ENCODE results near the gene TREML4. TPM values are rescaled to one million over a fixed set of nuclear protein-coding genes. Genes with fewer than 3 reads are reported as not detected.

TREML4 gene
- total and polyA plus RNA-seq, 2 donors (not counting 1 experiment from before 2014, with no cell fraction given): 1.7 TPM; not detected in 1

DNA sequence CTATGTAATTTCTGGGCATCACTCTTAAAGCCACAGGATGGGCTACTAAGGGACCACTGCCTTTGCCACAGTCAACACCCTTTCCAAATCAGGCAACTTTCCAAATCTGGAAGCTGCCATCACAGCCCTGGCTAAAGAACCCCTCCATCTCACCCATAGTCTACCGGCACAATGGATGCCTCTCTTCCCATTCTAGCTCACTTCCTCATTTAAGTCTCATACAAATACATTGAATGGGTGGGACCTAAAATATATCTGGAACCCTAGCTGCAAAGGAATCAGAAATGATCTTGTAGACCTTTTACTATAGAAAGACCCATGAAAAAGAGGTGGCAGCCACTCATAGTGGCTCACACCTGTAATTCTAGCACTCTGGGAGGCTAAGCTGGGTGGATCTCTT, 3.3 kb upstream of the TREML4 start:
- Histone ChIP-seq H3K4me3 (ENCODE audit: control extremely low read depth in 1 of 5, extremely low read depth in 1 of 5, insufficient read depth in 1 of 5, low read depth in 2 of 5, low read length in 4 of 5) (no peak overlapping the region), H3K4me2 (replicated peaks; ENCODE audit: low read depth, low read length, poor library complexity, severe bottlenecking) (no peak overlapping the region), H3K79me2 (ENCODE audit: control insufficient read depth, insufficient read depth, low read length) (no peaks in the 10 kb centered on the region), H2AFZ (ENCODE audit: insufficient read depth, low read depth, low read length, poor library complexity, severe bottlenecking) (no peak overlapping the region), H3K36me3 (replicated peaks in 1 of 2; ENCODE audit: control extremely low read depth in 1 of 2, control insufficient read depth in 1 of 2, extremely low read depth in 1 of 2, insufficient read depth in 2 of 2, low read length in 1 of 2) (no peaks in the 10 kb centered on the region), H3K27ac (ENCODE audit: low read length in 2 of 2) (no peak overlapping the region), H3K9ac (ENCODE audit: low read length) (no peak overlapping the region), H3K27me3 (replicated peaks in 1 of 4; ENCODE audit: control extremely low read depth in 1 of 4, control insufficient read depth in 3 of 4, insufficient read depth in 4 of 4, low read length in 3 of 4) (no peaks in the 10 kb centered on the region), H3K4me1 (ENCODE audit: control insufficient read depth in 2 of 2, insufficient read depth in 2 of 2, low read length in 2 of 2) (peaks cover 0 to 18% of the 10 kb centered on the region in 2 donors), H3K9me3 (ENCODE audit: control extremely low read depth in 1 of 3, control insufficient read depth in 2 of 3, insufficient read depth in 1 of 3, low read length in 2 of 3) (no peaks in the 10 kb centered on the region), H4K20me1 (ENCODE audit: control insufficient read depth, insufficient read depth, low read length, poor library complexity, severe bottlenecking) (no peaks in the 10 kb centered on the region)
- intact Hi-C loops (cut with micrococcal nuclease): no loop called here
- H3K4me3 Mint-ChIP-seq: no peak overlapping the region
- H3K27ac Mint-ChIP-seq: no peak overlapping the region
- H3K9me3 Mint-ChIP-seq (ENCODE audit: insufficient read depth): peaks cover 3% of the 10 kb centered on the region
- TF ChIP-seq EZH2 (IDR thresholded peaks at IDR 0.05; ENCODE audit: borderline replicate concordance, insufficient read depth, low read depth, low read length, poor library complexity, severe bottlenecking): no peak
- TF ChIP-seq, protein P1, sequence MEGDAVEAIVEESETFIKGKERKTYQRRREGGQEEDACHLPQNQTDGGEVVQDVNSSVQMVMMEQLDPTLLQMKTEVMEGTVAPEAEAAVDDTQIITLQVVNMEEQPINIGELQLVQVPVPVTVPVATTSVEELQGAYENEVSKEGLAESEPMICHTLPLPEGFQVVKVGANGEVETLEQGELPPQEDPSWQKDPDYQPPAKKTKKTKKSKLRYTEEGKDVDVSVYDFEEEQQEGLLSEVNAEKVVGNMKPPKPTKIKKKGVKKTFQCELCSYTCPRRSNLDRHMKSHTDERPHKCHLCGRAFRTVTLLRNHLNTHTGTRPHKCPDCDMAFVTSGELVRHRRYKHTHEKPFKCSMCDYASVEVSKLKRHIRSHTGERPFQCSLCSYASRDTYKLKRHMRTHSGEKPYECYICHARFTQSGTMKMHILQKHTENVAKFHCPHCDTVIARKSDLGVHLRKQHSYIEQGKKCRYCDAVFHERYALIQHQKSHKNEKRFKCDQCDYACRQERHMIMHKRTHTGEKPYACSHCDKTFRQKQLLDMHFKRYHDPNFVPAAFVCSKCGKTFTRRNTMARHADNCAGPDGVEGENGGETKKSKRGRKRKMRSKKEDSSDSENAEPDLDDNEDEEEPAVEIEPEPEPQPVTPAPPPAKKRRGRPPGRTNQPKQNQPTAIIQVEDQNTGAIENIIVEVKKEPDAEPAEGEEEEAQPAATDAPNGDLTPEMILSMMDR (IDR thresholded peaks at IDR 0.05): no peak
- no peak for ATAC-seq (ENCODE audit: low read depth)
- ChIA-PET POLR2A (no interaction called here), CTCF (interaction anchor here (1.8 kb wide), 1 partner anchor 82 kb away, joined by 5 read pairs; no protein-coding TSS in a partner anchor)
- no peak for DNase-seq
- whole genome bisulfite sequencing (ENCODE audit: insufficient coverage): no CpG with 5 or more reads among the region's 1 CpG
- peaks cover 8% of the 10 kb centered on the region for H3K4me1 Mint-ChIP-seq
- H3K27me3 Mint-ChIP-seq: peaks cover 21% of the 10 kb centered on the region

DNA sequence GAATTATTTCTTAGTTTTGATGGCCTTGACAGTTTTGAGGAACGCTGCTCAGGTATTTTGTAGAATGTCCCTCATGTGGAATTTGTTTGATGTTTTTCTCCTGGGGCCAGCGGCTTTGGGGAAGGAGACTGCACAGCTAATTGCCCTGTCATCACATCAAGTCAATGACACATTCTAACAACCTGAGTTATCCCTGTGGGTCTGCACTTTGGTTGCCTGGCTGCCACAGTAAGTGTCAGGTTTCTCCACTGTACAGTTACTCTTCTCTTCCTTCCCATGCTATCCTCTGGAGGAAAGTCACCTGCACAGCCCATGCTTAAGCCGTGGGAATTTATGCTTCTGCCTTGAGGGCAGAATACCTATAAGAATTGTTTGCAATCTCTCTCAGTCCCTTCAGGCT, 1.4 kb upstream of the TREML4 start:
- WGBS (ENCODE audit: insufficient coverage): 100% methylated on average over 2 of the region's 3 CpGs

More for the DNA sequence above, 1.4 kb upstream of the TREML4 start:
- no peaks in the 10 kb centered on the region for H3K9me3 Mint-ChIP-seq (ENCODE audit: insufficient read depth)
- Histone ChIP-seq H4K20me1 (ENCODE audit: control insufficient read depth, insufficient read depth, low read length, poor library complexity, severe bottlenecking) (no peaks in the 10 kb centered on the region), H3K9ac (ENCODE audit: low read length) (no peak overlapping the region), H3K27me3 (replicated peaks in 1 of 4; ENCODE audit: control extremely low read depth in 1 of 4, control insufficient read depth in 3 of 4, insufficient read depth in 4 of 4, low read length in 3 of 4) (no peaks in the 10 kb centered on the region), H3K27ac (ENCODE audit: low read length in 2 of 2) (no peak overlapping the region), H2AFZ (ENCODE audit: insufficient read depth, low read depth, low read length, poor library complexity, severe bottlenecking) (no peak overlapping the region), H3K79me2 (ENCODE audit: control insufficient read depth, insufficient read depth, low read length) (no peaks in the 10 kb centered on the region), H3K4me3 (ENCODE audit: control extremely low read depth in 1 of 5, extremely low read depth in 1 of 5, insufficient read depth in 1 of 5, low read depth in 2 of 5, low read length in 4 of 5) (no peak overlapping the region), H3K4me1 (ENCODE audit: control insufficient read depth in 2 of 2, insufficient read depth in 2 of 2, low read length in 2 of 2) (peaks cover 0 to 18% of the 10 kb centered on the region in 2 donors), H3K36me3 (replicated peaks in 1 of 2; ENCODE audit: control extremely low read depth in 1 of 2, control insufficient read depth in 1 of 2, extremely low read depth in 1 of 2, insufficient read depth in 2 of 2, low read length in 1 of 2) (no peaks in the 10 kb centered on the region), H3K4me2 (replicated peaks; ENCODE audit: low read depth, low read length, poor library complexity, severe bottlenecking) (no peak overlapping the region), H3K9me3 (ENCODE audit: control extremely low read depth in 1 of 3, control insufficient read depth in 2 of 3, insufficient read depth in 1 of 3, low read length in 2 of 3) (no peaks in the 10 kb centered on the region)
- H3K4me3 Mint-ChIP-seq: no peak overlapping the region
- ATAC-seq (ENCODE audit: low read depth) (no peak), DNase-seq (no peak)
- ChIA-PET CTCF (no interaction called here), POLR2A (no interaction called here)
- H3K4me1 Mint-ChIP-seq: peaks cover 8% of the 10 kb centered on the region
- H3K27me3 Mint-ChIP-seq: peaks cover 26% of the 10 kb centered on the region
- intact Hi-C loops (cut with micrococcal nuclease): no loop called here
- no peak overlapping the region for H3K27ac Mint-ChIP-seq
- TF ChIP-seq, protein P1 (IDR thresholded peaks at IDR 0.05): no peak
- TF ChIP-seq EZH2 (IDR thresholded peaks at IDR 0.05; ENCODE audit: borderline replicate concordance, insufficient read depth, low read depth, low read length, poor library complexity, severe bottlenecking): no peak
